HG02588 (cell line): ENCODE measurements around the gene PEX16.

Experiments used
- ATAC-seq: cut with Tn5 transposase; IDR thresholded peaks from one replicate; pipeline ENCODE4 v1.9.1; 2021; ENCODE audit warnings: mild to moderate bottlenecking, moderate library complexity; ENCODE audit not compliant: unreplicated experiment

Gene PEX16

GRCh38 chr11:45931739-45932138 lies 14.1 kb upstream of the PEX16 start:
- no peak for ATAC-seq

GRCh38 chr11:45930951-45931570 lies 13.4 kb upstream of the PEX16 start:
- ATAC-seq, result no peak

- peak; percentile 88 for ATAC-seq
Observed at GRCh38 chr11:45930031-45930794, 12.5 kb upstream of the PEX16 start.

GRCh38 chr11:45929486-45930030 lies 11.9 kb upstream of the PEX16 start:
- ATAC-seq, result no peak

- no peak for ATAC-seq
Observed at GRCh38 chr11:45928535-45929215, 11.0 kb upstream of the PEX16 start.

- no peak for ATAC-seq
Observed at GRCh38 chr11:45927684-45928413, 10.2 kb upstream of the PEX16 start.

- ATAC-seq, result no peak
Observed at GRCh38 chr11:45927332-45927683, 9.6 kb upstream of the PEX16 start.

- ATAC-seq, result no peak
Observed at GRCh38 chr11:45926536-45927331, 9.1 kb upstream of the PEX16 start.

GRCh38 chr11:45926001-45926401 lies 8.3 kb upstream of the PEX16 start:
- ATAC-seq, result no peak

GRCh38 chr11:45925550-45925949 lies 7.9 kb upstream of the PEX16 start:
- ATAC-seq, result no peak

- no peak for ATAC-seq
Observed at GRCh38 chr11:45924927-45925326, 7.2 kb upstream of the PEX16 start.

GRCh38 chr11:45924036-45924915 lies 6.6 kb upstream of the PEX16 start:
- no peak for ATAC-seq

- no peak for ATAC-seq
Observed at GRCh38 chr11:45922425-45923082, 4.9 kb upstream of the PEX16 start, which contains the start of gene LARGE2. TSS of gene LARGE2 (plus strand) at chr11:45922656. CDS start at chr11:45922883, 227 bp downstream.

GRCh38 chr11:45921561-45922424 lies 4.1 kb upstream of the PEX16 start:
- no peak for ATAC-seq

- ATAC-seq, result no peak
Observed at GRCh38 chr11:45920531-45921477, 3.1 kb upstream of the PEX16 start.

- no peak for ATAC-seq
Observed at GRCh38 chr11:45919806-45920530, 2.3 kb upstream of the PEX16 start.
